Heart right ventricle (tissue), 16 donors: ENCODE measurements around the gene TRAPPC5. TPM values are rescaled to one million over a fixed set of nuclear protein-coding genes. Genes with fewer than 3 reads are reported as not detected.

Experiments
- ATAC-seq, 8 donors: fragments of 200-7000 bp; cut with Tn5 transposase; one replicate each; pipeline ENCODE4 v1.9.1; 2020; ENCODE audit warnings: mild to moderate bottlenecking in 8 of 8, moderate library complexity in 8 of 8, moderate number of reproducible peaks in 1 of 8
- DNase-seq, 2 donors: peaks; one replicate each; pipeline ENCODE4 v3.0.0-alpha.2; 2020
- H3K27ac ChIP-seq, 10 donors: fragments of 200-600 bp; sonication (generic) in 2 of 10; one replicate each; pipeline versions ENCODE4 v1.5.0 to v1.8.0; 2020 to 2022; ENCODE audit warnings: mild to moderate bottlenecking in 3 of 10
- H3K27me3 ChIP-seq, 7 donors: fragments of 200-600 bp; one replicate each; pipeline ENCODE4 v1.8.0; 2021 to 2022; ENCODE audit warnings: mild to moderate bottlenecking in 2 of 7
- H3K36me3 ChIP-seq, 9 donors: fragments of 200-600 bp; sonication (generic) in 1 of 9; one replicate each; pipeline versions ENCODE4 v1.5.0 to v1.8.0; 2020 to 2022; ENCODE audit warnings: mild to moderate bottlenecking in 2 of 9
- H3K4me1 ChIP-seq, 9 donors: fragments of 200-600 bp; sonication (generic) in 1 of 9; one replicate each; pipeline versions ENCODE4 v1.5.0 to v1.8.0; 2020 to 2022; ENCODE audit warnings: mild to moderate bottlenecking in 4 of 9
- H3K4me3 ChIP-seq, 10 donors: fragments of 200-600 bp; sonication (generic) in 2 of 10; one replicate each; pipeline versions ENCODE4 v1.5.0 to v1.8.0; 2020 to 2022; ENCODE audit warnings: mild to moderate bottlenecking in 7 of 10, moderate library complexity in 2 of 10
- H3K9me3 ChIP-seq, 11 donors: fragments of 200-600 bp in 10 of 11; sonication (generic) in 2 of 11; one replicate each; pipeline versions ENCODE4 v1.5.0 to v1.8.0; 2013 to 2022; ENCODE audit warnings: mild to moderate bottlenecking in 2 of 11, control low read depth in 1 of 11, moderate library complexity in 1 of 11
- WGBS, 2 donors: extraction: QIAGEN DNeasy Blood & Tissue Kit; methylation state at CpG; one replicate each; pipeline ENCODE4 v1.1.7; 2013; ENCODE audit warnings: inconsistent platforms in 1 of 2; 5-methylcytosine and 5-hydroxymethylcytosine counted together
- intact Hi-C, 10 donors: fragments of 100-400 bp; cut with DNase I; formaldehyde crosslinking; loops; one replicate each; pipeline versions ENCODE4 v1.11.1 to v1.14.2; 2022
- polyA plus RNA-seq, 2 donors: library from polyadenylated mRNA; stranded (reverse); fragments of 200-250 nt; gene quantifications; one replicate each; pipeline ENCODE4 v1.2.3, GENCODE V29; 2013
- total RNA-seq, 10 donors: library from RNA; stranded (reverse); fragmentation: NEBNext Ultra II Directional in 3 of 10; extraction: Animal tissue kit (Norgen Biotek cat#: 25700) in 3 of 10; gene quantifications; one replicate each; pipeline versions ENCODE4 v1.2.1 to v1.2.4, GENCODE V29; 2021 to 2023
- TF ChIP-seq, protein P1 (sequence below), 9 donors: fragments of 200-600 bp; sonication (generic) in 2 of 9; IDR thresholded peaks; one replicate each; pipeline versions ENCODE4 v1.5.0 to v1.8.0; 2021 to 2022; ENCODE audit warnings: antibody characterized with exemption in 9 of 9, mild to moderate bottlenecking in 5 of 9, moderate library complexity in 1 of 9
- donor health status: Arrhythmogenic right ventricular cardiomyopathy.
- donor health status: ischemic (EF 13 %, LVEDD 7.1; RV severe dilation, severe dysfunction).
- donor health status: healthy with polysubstance abuse.
- donor health status: DM: no; HTN: yes; CAD: no.
- donor health status: DM: no; HTN: no; CAD: no.
- donor health status: ischemic (EF 25% LVEDD 6.9; RV normal size, moderate dysfunction).
- donor health status: ischemic (EF 25% LVEDD 5.7; RV mildly dilated, moderate dysfunction).
- donor health status: healthy.
- donor health status: DM: yes; HTN: yes; CAD: no.
- donor health status: Ischemic cardiomyopathy.
- donor health status: ischemic (EF 35%, LVEDD 5.7; RV mildly dilated, moderate dysfunction).
- donor health status: nonischemic (EF 11% LVEDD 7.7; RV severe dilation, severe dysfunction).
- donor health status: DM: yes; HTN: yes; CAD: no.
- donor health status: PGD.
- donor health status: ischemic (EF 29% LVEDD 5.4; RV normal size, mild dysfunction).
- donor health status: nonischemic (EF 23%, LVEDD 6.1; RV moderate dilation, normal function).

TRAPPC5 gene
- total and polyA plus RNA-seq, 12 donors, result 75.3 to 388 (median 93.3) TPM

DNA sequence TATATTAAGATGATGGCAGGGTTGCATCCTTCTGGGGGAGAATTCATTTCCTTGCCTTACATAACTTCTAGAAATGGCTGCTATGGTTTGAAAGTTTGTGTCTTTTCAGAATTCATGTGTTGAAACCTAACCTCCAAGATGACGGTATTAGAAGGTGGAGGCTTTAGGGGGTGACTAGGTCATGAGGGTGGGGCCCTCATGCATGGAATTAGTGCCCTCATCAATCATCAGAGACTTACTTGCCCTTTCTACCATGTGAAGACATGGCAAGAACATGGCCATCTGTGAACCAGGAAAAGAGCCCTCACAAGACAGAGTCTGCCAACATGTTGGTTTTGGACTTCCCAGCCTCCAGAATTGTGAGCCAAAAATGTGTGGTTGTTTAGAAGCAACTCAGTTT, 36.1 kb downstream of the TRAPPC5 start:
- ATAC-seq (no peak), DNase-seq (no peak)
- H3K4me1 ChIP-seq, result peaks cover 0 to 7% (median 0%) of the 10 kb centered on the region in 9 donors
- H3K27ac ChIP-seq, result no peak overlapping the region
- intact Hi-C loops, result no loop called here
- H3K4me3 ChIP-seq, result no peak overlapping the region
- H3K36me3 ChIP-seq, result no peaks in the 10 kb centered on the region
- H3K27me3 ChIP-seq, result peaks cover 0 to 24% (median 11%) of the 10 kb centered on the region in 7 donors
- TF ChIP-seq, protein P1, sequence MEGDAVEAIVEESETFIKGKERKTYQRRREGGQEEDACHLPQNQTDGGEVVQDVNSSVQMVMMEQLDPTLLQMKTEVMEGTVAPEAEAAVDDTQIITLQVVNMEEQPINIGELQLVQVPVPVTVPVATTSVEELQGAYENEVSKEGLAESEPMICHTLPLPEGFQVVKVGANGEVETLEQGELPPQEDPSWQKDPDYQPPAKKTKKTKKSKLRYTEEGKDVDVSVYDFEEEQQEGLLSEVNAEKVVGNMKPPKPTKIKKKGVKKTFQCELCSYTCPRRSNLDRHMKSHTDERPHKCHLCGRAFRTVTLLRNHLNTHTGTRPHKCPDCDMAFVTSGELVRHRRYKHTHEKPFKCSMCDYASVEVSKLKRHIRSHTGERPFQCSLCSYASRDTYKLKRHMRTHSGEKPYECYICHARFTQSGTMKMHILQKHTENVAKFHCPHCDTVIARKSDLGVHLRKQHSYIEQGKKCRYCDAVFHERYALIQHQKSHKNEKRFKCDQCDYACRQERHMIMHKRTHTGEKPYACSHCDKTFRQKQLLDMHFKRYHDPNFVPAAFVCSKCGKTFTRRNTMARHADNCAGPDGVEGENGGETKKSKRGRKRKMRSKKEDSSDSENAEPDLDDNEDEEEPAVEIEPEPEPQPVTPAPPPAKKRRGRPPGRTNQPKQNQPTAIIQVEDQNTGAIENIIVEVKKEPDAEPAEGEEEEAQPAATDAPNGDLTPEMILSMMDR (IDR thresholded peaks at IDR 0.05), result no peak
- WGBS, 2 donors, result 75 to 77% methylated on average over 1 of the region's 1 CpG
- peaks cover 0 to 12% (median 0%) of the 10 kb centered on the region in 11 donors for H3K9me3 ChIP-seq

DNA sequence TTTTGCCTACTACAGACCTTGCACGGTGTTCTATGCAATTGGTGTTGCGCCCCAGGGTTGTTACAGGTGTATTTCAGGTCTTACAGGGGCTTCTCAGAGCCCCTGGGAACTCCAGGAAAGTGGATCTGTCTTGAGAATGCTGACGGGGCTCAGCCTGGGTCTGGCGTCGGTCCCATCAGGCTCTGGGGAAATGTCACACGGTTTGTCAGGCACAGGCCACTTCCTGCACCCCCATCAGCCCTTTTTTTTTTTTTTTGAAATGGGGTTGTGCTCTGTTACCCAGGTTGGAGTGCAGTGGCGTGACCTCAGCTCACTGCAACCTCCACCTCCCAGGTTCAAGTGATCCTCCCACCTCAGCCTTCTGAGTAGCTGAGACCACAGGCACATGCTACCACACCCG, 38.0 kb downstream of the TRAPPC5 start:
- no peak for ATAC-seq
- Histone ChIP-seq H3K36me3 (no peaks in the 10 kb centered on the region), H3K9me3 (peaks cover 0 to 12% (median 0%) of the 10 kb centered on the region in 11 donors), H3K27ac (no peak overlapping the region), H3K4me1 (peaks cover 0 to 7% (median 0%) of the 10 kb centered on the region in 9 donors), H3K27me3 (peaks cover 0 to 31% (median 11%) of the 10 kb centered on the region in 7 donors), H3K4me3 (no peak overlapping the region)
- WGBS, 2 donors, result 51% methylated on average over 8 of the region's 8 CpGs
- TF ChIP-seq, protein P1 (IDR thresholded peaks at IDR 0.05), result no peak
- intact Hi-C loops, result no loop called here
- no peak for DNase-seq

DNA sequence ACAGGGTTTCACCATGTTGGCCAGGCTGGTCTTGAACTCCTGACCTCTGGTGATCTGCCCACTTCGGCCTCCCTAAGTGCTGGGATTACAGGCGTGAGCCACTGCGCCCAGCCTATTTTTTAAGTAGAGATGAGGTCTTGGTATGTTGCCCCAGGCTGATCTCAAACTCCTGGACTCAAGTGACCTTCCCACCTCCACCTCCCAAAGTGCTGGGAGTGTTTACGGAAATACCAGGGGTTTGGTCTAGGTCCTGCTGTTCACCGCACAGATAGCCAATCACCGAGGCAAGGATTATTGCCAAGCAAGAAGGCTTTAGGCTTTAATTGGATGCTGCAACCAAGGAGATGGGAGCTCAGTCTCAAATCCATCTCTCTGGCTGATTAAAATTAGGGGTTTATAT, 39.7 kb downstream of the TRAPPC5 start:
- TF ChIP-seq, protein P1 (IDR thresholded peaks at IDR 0.05), result no peak
- peaks cover 0 to 12% (median 0%) of the 10 kb centered on the region in 11 donors for H3K9me3 ChIP-seq
- H3K4me3 ChIP-seq, result no peak overlapping the region
- no peaks in the 10 kb centered on the region for H3K36me3 ChIP-seq
- DNase-seq, result no peak
- no peak for ATAC-seq
- peaks cover 0 to 2% (median 0%) of the 10 kb centered on the region in 9 donors for H3K4me1 ChIP-seq
- 80 to 82% methylated on average over 6 of the region's 6 CpGs for WGBS, 2 donors
- intact Hi-C loops, result no loop called here
- H3K27me3 ChIP-seq, result peaks cover 0 to 38% (median 15%) of the 10 kb centered on the region in 7 donors
- no peak overlapping the region for H3K27ac ChIP-seq

DNA sequence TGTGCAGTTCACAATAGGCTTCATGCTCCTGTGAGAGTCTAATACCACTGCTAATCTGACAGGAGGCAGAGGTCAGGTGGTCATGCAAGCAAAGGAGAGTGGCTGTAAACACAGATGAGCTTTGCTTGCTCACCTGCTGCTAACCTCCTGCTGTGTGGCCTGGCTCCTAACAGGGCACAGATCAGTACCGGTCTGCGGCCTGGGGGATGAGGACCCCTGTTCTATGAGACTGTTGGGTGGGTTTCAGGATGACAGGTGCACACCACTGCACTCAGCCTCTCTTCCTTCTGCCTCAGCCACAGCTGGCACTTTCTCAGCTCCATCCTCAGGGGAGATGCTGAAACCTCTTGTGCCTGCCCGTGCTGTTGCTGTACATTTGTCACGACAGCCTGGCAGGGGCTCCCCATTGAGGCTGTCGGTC, 41.6 kb downstream of the TRAPPC5 start:
- Histone ChIP-seq H3K4me1 (no peaks in the 10 kb centered on the region), H3K36me3 (no peaks in the 10 kb centered on the region), H3K27ac (no peak overlapping the region), H3K9me3 (peaks cover 0 to 2% (median 0%) of the 10 kb centered on the region in 11 donors), H3K4me3 (no peak overlapping the region), H3K27me3 (peaks cover 0 to 51% (median 28%) of the 10 kb centered on the region in 7 donors)
- ATAC-seq, result no peak
- DNase-seq, result no peak
- WGBS, 2 donors, result 52 to 57% methylated on average over 5 of the region's 5 CpGs
- intact Hi-C loops, result no loop called here
- TF ChIP-seq, protein P1 (IDR thresholded peaks at IDR 0.05), result no peak
